Measurements from ENCODE around the gene TRAPPC1.

The TRAPPC1 gene

DNA sequence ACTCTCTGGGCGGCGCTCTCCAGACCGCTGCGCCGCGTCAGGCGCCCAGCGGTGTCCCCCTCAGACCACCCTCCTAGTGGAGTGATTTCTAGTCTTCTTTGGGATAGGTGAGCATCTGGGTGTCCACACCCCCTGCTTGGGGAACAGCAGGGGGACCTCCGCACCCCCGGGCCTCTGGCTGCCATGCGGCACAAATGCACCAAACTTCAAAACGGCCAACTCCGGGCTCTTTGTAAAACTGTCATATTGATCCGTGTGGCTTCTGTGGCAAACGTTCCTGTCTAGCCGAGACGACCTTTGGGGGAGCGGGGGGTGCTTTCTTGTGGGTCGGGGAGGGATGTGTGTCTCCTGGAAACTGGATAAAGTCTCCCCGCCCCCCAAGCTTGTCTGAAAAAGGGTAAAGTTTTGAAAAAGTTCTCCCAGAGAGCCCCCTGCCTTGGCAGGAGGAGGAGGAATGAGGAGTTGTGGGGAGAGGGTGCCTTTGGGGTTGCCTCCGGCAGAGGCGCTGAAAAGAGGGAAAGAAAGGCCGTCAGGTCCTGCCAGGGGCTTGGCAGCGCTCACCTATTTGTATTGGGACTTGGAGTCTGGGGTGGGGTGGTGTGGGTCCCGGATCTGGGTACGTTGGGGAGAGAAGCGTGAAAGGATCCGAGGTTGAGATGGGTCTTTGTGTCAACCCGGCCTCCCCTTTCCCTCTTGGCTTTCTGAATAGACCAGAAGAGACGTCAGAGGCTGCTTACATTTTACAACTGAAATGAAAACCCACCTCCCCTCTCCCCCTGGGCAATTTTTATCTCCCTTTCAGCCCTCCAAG, 45.3 kb downstream of the TRAPPC1 start:
- peak overlapping the region; percentile 93 for H3K4me3 ChIP-seq (ENCODE audit: low read depth, low read length)
- no peak for DNase-seq (ENCODE audit: low read depth)
- TF ChIP-seq, protein P1, sequence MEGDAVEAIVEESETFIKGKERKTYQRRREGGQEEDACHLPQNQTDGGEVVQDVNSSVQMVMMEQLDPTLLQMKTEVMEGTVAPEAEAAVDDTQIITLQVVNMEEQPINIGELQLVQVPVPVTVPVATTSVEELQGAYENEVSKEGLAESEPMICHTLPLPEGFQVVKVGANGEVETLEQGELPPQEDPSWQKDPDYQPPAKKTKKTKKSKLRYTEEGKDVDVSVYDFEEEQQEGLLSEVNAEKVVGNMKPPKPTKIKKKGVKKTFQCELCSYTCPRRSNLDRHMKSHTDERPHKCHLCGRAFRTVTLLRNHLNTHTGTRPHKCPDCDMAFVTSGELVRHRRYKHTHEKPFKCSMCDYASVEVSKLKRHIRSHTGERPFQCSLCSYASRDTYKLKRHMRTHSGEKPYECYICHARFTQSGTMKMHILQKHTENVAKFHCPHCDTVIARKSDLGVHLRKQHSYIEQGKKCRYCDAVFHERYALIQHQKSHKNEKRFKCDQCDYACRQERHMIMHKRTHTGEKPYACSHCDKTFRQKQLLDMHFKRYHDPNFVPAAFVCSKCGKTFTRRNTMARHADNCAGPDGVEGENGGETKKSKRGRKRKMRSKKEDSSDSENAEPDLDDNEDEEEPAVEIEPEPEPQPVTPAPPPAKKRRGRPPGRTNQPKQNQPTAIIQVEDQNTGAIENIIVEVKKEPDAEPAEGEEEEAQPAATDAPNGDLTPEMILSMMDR (IDR thresholded peaks at IDR 0.05; ENCODE audit: low read depth, low read length, missing control alignments): peak; percentile 17

DNA sequence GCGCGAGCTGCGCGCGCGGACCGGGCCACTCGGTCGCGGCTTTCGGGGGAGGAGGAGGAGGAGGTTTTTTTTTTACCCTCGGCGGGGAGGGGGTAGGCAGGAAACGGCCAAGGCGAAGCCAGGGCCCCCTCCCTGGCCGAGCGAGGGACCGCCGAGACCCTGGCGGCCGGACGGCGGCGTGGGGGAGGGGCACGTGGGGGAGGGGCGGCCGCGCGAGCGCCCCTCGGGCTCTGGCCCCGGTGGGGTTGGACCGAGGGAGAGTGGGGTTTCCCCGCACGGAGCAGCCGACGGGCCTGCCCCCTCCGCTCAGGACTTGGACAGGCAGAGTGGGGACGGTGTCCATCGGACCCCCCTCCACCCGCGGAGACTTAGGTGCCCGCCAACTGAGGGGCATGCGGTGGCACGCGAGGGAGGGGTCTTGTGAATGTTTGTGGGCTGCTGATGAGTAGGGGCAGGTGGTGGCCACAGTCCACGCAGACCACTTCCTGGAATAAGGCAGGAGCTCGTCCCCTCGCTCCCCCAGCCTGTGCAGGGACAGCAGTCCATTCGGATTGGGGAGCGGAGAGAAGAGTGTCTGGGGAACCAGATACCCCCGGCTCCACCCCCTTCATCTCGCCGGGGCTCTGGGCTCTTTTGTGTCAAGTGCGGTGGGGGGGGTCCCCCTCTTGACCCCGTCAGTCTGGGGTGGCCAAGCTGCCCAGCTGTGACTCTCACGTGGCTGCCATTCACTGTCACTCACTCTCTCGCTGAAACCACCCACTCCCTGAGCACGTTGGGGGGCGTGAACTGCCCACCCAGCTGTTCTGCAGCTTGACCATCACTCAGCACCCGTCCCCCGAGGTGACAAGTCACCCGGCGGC, 46.1 kb downstream of the TRAPPC1 start:
- H3K4me3 ChIP-seq (ENCODE audit: low read depth, low read length): peak overlapping the region; percentile 93
- TF ChIP-seq, protein P1 (IDR thresholded peaks at IDR 0.05; ENCODE audit: low read depth, low read length, missing control alignments): no peak
- DNase-seq (ENCODE audit: low read depth): no peak

GRCh38 chr17:7884581-7885366, 47.0 kb downstream of the TRAPPC1 start:
- peak overlapping the region; percentile 93 for H3K4me3 ChIP-seq (ENCODE audit: low read depth, low read length)
- no peak for DNase-seq (ENCODE audit: low read depth)
- TF ChIP-seq, protein P1 (IDR thresholded peaks at IDR 0.05; ENCODE audit: low read depth, low read length, missing control alignments): no peak

- TF ChIP-seq, protein P1 (IDR thresholded peaks at IDR 0.05; ENCODE audit: low read depth, low read length, missing control alignments): no peak
- no peak for DNase-seq (ENCODE audit: low read depth)
- peak overlapping the region; percentile 6; the same call in 1 of the 2 replicates for H3K4me3 ChIP-seq (ENCODE audit: low read depth, low read length)
Measured at GRCh38 chr17:7883781-7884386, 47.9 kb downstream of the TRAPPC1 start.

DNA sequence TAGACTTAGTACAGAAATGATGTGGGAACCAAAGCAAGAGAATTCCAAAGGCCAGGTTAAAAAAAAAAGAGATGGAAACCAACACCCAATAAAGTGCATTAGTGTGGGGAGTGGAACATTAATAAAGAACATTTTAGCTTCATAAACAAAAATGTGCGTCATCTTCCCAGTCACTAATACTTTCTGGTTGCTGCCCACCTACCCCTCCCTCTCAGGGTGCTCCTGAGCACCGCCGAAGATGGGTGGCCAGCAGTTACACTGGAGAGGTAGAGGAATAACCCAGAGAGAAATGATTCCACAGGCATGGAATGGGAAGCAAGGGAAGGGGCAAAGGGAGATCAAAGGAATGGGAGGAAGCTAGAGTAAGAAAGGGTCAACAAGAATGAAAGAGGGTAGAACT, 49.1 kb downstream of the TRAPPC1 start:
- DNase-seq (ENCODE audit: low read depth): no peak
- TF ChIP-seq, protein P1 (IDR thresholded peaks at IDR 0.05; ENCODE audit: low read depth, low read length, missing control alignments): no peak
- no peak overlapping the region for H3K4me3 ChIP-seq (ENCODE audit: low read depth, low read length)

GRCh38 chr17:7882068-7882467, 49.7 kb downstream of the TRAPPC1 start:
- H3K4me3 ChIP-seq (ENCODE audit: low read depth, low read length): no peak overlapping the region
- DNase-seq (ENCODE audit: low read depth): no peak
- TF ChIP-seq, protein P1 (IDR thresholded peaks at IDR 0.05; ENCODE audit: low read depth, low read length, missing control alignments): no peak
